ENCODE measurements around the gene PITPNC1. TPM values are rescaled to one million over a fixed set of nuclear protein-coding genes. Genes with fewer than 3 reads are reported as not detected.
A peak's percentile ranks its signal among the peaks of the same experiment; 100 is the strongest.

Gene PITPNC1
- total RNA-seq, 4 donors from 2014 or later = 9.1 to 15.1 (median 13.3) TPM

DNA sequence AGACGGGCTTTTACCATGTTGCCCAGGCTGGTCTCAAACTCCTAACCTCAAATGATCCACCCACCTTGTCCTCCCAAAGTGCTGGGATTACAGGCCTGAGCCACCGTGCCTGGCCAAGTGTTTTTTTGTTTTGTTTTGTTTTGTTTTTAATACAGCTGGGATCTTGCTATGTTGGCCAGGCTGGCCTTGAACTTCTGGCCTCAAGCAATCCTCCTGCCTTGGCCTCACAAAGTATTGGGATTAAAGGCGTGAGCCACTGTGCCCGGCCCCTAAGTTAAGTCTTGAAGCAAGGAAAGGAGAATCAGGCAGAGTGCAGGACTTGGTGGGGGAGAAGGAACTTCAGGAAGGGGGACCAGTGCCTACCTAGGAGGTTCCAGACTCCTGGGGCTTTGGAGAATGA is 288.9 kb downstream of the PITPNC1 start:
- TF ChIP-seq, protein P1, sequence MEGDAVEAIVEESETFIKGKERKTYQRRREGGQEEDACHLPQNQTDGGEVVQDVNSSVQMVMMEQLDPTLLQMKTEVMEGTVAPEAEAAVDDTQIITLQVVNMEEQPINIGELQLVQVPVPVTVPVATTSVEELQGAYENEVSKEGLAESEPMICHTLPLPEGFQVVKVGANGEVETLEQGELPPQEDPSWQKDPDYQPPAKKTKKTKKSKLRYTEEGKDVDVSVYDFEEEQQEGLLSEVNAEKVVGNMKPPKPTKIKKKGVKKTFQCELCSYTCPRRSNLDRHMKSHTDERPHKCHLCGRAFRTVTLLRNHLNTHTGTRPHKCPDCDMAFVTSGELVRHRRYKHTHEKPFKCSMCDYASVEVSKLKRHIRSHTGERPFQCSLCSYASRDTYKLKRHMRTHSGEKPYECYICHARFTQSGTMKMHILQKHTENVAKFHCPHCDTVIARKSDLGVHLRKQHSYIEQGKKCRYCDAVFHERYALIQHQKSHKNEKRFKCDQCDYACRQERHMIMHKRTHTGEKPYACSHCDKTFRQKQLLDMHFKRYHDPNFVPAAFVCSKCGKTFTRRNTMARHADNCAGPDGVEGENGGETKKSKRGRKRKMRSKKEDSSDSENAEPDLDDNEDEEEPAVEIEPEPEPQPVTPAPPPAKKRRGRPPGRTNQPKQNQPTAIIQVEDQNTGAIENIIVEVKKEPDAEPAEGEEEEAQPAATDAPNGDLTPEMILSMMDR (IDR thresholded peaks at IDR 0.05) = no peak
- H3K27me3 ChIP-seq = no peaks in the 10 kb centered on the region
- H3K4me3 ChIP-seq = no peak overlapping the region
- no peak for DNase-seq
- intact Hi-C loops (cut with DNase I) = no loop called here
- no peaks in the 10 kb centered on the region for H3K9me3 ChIP-seq
- WGBS, 2 donors = 86 to 90% methylated on average over 4 of the region's 4 CpGs
- peaks cover 0 to 2% (median 0%) of the 10 kb centered on the region in 3 donors for H3K4me1 ChIP-seq
- no peak overlapping the region for H3K27ac ChIP-seq
- H3K36me3 ChIP-seq = peaks cover 0 to 17% (median 0%) of the 10 kb centered on the region in 3 donors

DNA sequence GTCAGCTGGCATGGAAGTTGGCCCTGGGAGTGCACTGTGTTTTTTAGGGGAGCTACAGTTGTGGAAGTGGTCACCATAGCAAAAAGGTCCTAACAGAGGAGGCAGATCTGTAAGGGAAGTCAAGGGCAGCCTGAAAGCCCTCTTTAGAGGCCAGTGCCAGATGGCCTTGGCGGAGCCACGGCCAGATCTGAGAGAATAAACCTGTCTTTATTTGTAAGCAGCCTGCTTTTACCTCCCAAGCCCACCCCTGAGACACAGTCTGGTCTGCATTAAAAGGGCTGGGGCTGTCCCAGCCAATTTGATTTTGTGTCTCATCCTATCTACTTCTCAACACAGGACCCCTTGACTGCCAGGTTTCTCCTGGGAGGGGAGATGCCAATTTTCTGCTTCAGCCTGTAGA is 289.6 kb downstream of the PITPNC1 start:
- H3K9me3 ChIP-seq = no peaks in the 10 kb centered on the region
- TF ChIP-seq, protein P1 (IDR thresholded peaks at IDR 0.05) = no peak
- TF ChIP-seq POLR2A (IDR thresholded peaks at IDR 0.05) = no peak
- 83 to 87% methylated on average over 2 of the region's 2 CpGs for WGBS, 2 donors
- peaks cover 0 to 18% (median 0%) of the 10 kb centered on the region in 3 donors for H3K36me3 ChIP-seq
- no peak overlapping the region for H3K4me3 ChIP-seq
- no peaks in the 10 kb centered on the region for H3K27me3 ChIP-seq
- no peak for DNase-seq
- no peak overlapping the region for H3K27ac ChIP-seq
- H3K4me1 ChIP-seq = peaks cover 0 to 9% (median 0%) of the 10 kb centered on the region in 3 donors
- intact Hi-C loops (cut with DNase I) = no loop called here

DNA sequence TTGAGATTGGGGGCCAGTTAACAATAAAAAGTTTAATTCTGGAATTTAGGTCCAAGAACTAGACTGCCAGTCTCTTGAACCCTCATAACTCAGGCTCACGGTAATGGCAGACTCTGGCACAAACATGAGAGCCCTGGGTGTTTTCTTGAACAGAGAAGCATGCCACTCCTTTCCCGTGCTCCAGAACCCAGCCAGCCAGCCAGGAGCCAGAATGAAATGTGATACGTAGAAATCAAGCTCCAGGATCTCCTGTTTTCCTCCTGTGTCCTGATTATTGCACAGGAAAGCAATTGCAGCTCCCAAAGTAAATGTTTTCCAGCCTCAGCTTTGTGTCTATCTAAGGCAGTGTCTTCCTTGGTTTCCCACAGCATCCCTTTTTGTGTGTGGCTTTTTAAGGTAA is 294.4 kb downstream of the PITPNC1 start:
- no peak overlapping the region for H3K4me3 ChIP-seq

DNA sequence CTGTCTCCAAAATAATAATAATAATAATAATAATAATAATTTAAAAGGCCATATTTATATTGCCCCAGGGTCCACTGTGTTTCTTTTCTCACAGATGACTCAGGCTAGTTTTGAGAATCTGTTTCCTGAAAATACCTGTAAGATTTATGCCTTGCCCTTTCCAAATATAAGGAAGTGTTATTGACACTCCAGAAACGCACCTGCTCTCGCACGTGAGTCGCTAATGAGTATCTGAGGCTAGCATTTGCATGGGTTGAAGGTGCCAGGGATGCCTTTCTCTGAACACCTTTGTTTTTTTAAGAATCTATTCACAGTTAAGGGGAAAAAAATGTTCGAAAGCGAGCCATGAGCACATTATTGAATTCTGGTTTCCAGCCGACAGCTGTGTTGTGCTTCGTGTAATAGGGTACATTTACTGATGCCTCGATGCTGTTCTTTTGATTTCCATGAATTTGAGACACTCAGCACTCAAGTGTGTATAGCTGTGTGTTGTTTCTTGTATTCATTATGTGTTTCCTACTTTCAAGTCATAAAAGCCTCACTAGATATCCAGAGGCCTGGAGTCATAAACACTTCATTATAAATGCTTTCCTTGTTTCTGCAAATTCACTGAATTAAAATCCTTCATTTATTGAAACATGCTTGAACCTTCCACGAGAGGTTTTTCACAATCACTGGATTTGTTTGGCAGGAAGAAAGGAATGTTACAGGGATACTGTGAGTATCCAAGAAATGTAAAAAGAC is 295.7 kb downstream of the PITPNC1 start:
- Histone ChIP-seq H3K27me3 (no peaks in the 10 kb centered on the region), H3K9me3 (no peaks in the 10 kb centered on the region), H3K36me3 (peaks cover 0 to 18% (median 0%) of the 10 kb centered on the region in 3 donors), H3K4me1 (peaks cover 0 to 18% (median 0%) of the 10 kb centered on the region in 3 donors), H3K27ac (no peak overlapping the region), H3K4me3 (no peak overlapping the region)
- intact Hi-C loops (cut with DNase I) = no loop called here
- no peak for DNase-seq
- TF ChIP-seq, protein P1 (IDR thresholded peaks at IDR 0.05) = no peak
- TF ChIP-seq POLR2A (IDR thresholded peaks at IDR 0.05) = no peak
- 67 to 77% methylated on average over 10 of the region's 10 CpGs for WGBS, 2 donors

More for the DNA sequence above, 294.4 kb downstream of the PITPNC1 start:
- no peak for TF ChIP-seq POLR2A (IDR thresholded peaks at IDR 0.05)
- TF ChIP-seq, protein P1 (IDR thresholded peaks at IDR 0.05) = no peak
- DNase-seq = no peak
- no peaks in the 10 kb centered on the region for H3K27me3 ChIP-seq
- peaks cover 0 to 18% (median 0%) of the 10 kb centered on the region in 3 donors for H3K4me1 ChIP-seq
- intact Hi-C loops (cut with DNase I) = no loop called here
- WGBS, 2 donors = 48 to 57% methylated on average over 3 of the region's 3 CpGs
- H3K36me3 ChIP-seq = peaks cover 0 to 18% (median 0%) of the 10 kb centered on the region in 3 donors
- H3K27ac ChIP-seq = peak overlapping the region in 1 of 4 donors; percentile 2
- H3K9me3 ChIP-seq = no peaks in the 10 kb centered on the region

DNA sequence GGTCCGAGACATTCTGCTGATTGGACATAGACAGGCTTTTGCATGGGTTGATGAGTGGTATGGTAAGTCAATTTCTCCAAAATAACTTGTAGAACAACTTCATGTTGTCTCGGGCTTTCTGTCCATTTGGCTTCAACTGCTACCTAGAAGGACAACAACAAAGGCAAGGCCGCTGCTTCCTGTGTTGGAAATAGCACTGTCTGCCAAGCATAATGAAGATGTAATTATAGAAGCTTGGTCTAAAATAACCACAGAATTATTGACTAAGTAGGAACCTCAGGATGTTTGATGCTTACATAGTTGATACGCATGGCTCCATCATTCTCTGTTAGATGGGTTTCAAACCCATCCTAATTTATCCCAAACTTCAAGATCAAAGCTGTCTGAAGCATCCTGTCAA is 298.4 kb downstream of the PITPNC1 start:
- WGBS, 2 donors = 80 to 89% methylated on average over 4 of the region's 4 CpGs
- Histone ChIP-seq H3K4me1 (peaks cover 0 to 18% (median 0%) of the 10 kb centered on the region in 3 donors), H3K9me3 (no peaks in the 10 kb centered on the region), H3K27ac (no peak overlapping the region), H3K4me3 (no peak overlapping the region), H3K27me3 (no peaks in the 10 kb centered on the region), H3K36me3 (peaks cover 0 to 13% (median 0%) of the 10 kb centered on the region in 3 donors)
- TF ChIP-seq, protein P1 (IDR thresholded peaks at IDR 0.05) = no peak
- no peak for TF ChIP-seq POLR2A (IDR thresholded peaks at IDR 0.05)
- intact Hi-C loops (cut with DNase I) = no loop called here
- DNase-seq = no peak

Measured in esophagus squamous epithelium (tissue), 5 donors.